Fibroblast of lung (primary cell): ENCODE data around the gene IGSF9B.

Experiments
- EZH2 ChIP-seq: IDR thresholded peaks from 2 replicates; pipeline ENCODE4 v1.5.1; 2012; ENCODE audit warnings: low read length, control low read depth, mild to moderate bottlenecking; ENCODE audit errors: missing control alignments
- TF ChIP-seq, protein P1 (sequence below), 2 donors: IDR thresholded peaks in 1 of 2; conservative IDR thresholded peaks in 1 of 2; 1 replicate in 1 of 2; 2 replicates in 1 of 2; pipeline ENCODE4 v1.5.1; 2011 to 2012; ENCODE audit warnings: low read length in 2 of 2, control low read depth in 1 of 2, inconsistent platforms in 1 of 2, low read depth in 1 of 2, mild to moderate bottlenecking in 1 of 2

GRCh38 chr11:133939558-133939957, 17.2 kb downstream of the IGSF9B start:
- TF ChIP-seq, protein P1, sequence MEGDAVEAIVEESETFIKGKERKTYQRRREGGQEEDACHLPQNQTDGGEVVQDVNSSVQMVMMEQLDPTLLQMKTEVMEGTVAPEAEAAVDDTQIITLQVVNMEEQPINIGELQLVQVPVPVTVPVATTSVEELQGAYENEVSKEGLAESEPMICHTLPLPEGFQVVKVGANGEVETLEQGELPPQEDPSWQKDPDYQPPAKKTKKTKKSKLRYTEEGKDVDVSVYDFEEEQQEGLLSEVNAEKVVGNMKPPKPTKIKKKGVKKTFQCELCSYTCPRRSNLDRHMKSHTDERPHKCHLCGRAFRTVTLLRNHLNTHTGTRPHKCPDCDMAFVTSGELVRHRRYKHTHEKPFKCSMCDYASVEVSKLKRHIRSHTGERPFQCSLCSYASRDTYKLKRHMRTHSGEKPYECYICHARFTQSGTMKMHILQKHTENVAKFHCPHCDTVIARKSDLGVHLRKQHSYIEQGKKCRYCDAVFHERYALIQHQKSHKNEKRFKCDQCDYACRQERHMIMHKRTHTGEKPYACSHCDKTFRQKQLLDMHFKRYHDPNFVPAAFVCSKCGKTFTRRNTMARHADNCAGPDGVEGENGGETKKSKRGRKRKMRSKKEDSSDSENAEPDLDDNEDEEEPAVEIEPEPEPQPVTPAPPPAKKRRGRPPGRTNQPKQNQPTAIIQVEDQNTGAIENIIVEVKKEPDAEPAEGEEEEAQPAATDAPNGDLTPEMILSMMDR (conservative IDR thresholded peaks at IDR 0.05 in 1 of 2, IDR thresholded peaks at IDR 0.05 in 1 of 2; ENCODE audit: low read depth in 1 of 2, low read length in 2 of 2): no peak
- no peak for TF ChIP-seq EZH2
